HEK293 (cell line): ENCODE results near the gene ITGB5.

Source experiments
- RBAK ChIP-seq: fragments of 450-650 bp; formaldehyde crosslinking; IDR thresholded peaks from 2 replicates; pipeline ENCODE4 v1.5.1; 2016; ENCODE audit warnings: missing biosample characterization, missing genetic modification characterization
- ZNF10 ChIP-seq: fragments of 450-650 bp; formaldehyde crosslinking; IDR thresholded peaks from 2 replicates; pipeline ENCODE4 v1.5.1; 2017; ENCODE audit warnings: missing biosample characterization, missing genetic modification characterization
- TF ChIP-seq, protein P1 (sequence below): fragments of 450-650 bp; formaldehyde crosslinking; IDR thresholded peaks from 2 replicates; pipeline ENCODE4 v1.5.1; 2016; ENCODE audit warnings: missing biosample characterization, missing genetic modification characterization

DNA sequence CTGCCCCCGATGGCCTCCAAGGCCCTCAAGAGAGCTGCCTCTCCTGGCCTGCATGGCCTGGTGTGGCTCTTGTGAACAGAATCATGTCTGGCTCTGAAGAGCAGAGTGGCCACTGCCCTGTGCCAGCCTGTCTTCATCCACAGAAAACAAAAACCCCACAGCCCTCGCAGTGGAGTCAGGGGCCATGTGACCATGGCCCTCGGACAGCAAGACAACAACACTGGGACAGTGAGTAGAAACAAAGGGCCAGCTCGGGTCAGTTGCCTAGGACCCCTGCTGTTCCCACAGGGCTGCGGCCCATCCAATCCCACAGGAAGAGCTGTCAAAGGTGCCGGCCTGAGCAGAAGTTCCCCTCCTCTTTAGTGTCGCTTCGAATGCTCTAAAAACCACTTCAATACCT, 84.5 kb downstream of the ITGB5 start:
- TF ChIP-seq, protein P1, sequence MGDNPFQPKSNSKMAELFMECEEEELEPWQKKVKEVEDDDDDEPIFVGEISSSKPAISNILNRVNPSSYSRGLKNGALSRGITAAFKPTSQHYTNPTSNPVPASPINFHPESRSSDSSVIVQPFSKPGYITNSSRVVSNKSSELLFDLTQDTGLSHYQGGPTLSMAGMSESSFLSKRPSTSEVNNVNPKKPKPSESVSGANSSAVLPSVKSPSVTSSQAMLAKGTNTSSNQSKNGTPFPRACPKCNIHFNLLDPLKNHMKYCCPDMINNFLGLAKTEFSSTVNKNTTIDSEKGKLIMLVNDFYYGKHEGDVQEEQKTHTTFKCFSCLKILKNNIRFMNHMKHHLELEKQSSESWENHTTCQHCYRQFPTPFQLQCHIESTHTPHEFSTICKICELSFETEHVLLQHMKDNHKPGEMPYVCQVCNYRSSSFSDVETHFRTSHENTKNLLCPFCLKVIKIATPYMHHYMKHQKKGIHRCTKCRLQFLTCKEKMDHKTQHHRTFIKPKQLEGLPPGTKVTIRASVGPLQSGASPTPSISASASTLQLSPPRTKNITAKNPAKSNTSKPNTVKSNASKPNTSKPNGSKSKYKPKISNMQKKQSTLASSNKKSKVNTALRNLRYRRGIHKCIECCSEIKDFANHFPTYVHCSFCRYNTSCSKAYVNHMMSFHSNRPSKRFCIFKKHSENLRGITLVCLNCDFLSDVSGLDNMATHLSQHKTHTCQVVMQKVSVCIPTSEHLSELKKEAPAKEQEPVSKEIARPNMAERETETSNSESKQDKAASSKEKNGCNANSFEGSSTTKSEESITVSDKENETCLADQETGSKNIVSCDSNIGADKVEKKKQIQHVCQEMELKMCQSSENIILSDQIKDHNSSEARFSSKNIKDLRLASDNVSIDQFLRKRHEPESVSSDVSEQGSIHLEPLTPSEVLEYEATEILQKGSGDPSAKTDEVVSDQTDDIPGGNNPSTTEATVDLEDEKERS = no peak
- TF ChIP-seq ZNF10 (tag by site-specific recombination) = no peak
- TF ChIP-seq RBAK = no peak
